ENCODE results near the gene GNAT1.

DNA sequence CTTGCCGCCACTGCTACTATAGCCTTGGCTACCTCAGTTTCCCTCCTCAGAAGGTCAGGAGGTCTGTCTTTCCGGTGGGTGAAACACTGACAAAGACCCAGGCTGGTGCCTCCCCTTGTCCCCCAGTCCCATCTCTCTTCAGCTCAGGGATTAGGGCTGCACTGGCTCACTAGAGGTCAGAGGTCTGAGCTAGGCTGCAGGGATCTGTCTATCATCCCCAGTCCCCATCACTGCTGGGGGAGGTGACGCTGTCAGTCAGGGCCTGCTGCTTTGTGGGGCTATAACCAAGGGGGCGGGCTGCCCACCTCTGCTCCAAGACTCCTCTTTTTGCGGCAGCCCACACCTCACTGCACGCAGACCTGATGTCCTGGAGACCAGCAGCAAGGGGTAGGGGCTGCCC lies 22.6 kb upstream of the GNAT1 start:
- TF ChIP-seq, protein P1, sequence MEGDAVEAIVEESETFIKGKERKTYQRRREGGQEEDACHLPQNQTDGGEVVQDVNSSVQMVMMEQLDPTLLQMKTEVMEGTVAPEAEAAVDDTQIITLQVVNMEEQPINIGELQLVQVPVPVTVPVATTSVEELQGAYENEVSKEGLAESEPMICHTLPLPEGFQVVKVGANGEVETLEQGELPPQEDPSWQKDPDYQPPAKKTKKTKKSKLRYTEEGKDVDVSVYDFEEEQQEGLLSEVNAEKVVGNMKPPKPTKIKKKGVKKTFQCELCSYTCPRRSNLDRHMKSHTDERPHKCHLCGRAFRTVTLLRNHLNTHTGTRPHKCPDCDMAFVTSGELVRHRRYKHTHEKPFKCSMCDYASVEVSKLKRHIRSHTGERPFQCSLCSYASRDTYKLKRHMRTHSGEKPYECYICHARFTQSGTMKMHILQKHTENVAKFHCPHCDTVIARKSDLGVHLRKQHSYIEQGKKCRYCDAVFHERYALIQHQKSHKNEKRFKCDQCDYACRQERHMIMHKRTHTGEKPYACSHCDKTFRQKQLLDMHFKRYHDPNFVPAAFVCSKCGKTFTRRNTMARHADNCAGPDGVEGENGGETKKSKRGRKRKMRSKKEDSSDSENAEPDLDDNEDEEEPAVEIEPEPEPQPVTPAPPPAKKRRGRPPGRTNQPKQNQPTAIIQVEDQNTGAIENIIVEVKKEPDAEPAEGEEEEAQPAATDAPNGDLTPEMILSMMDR (IDR thresholded peaks at IDR 0.05; ENCODE audit: insufficient read depth, low read length, poor library complexity, severe bottlenecking), result no peak
- TF ChIP-seq EZH2phosphoT487 (conservative IDR thresholded peaks at IDR 0.05; ENCODE audit: low read length), result no peak

All from SU-DHL-6 (cell line).